ENCODE measurements around the gene RAB9B. TPM values are rescaled to one million over a fixed set of nuclear protein-coding genes. Genes with fewer than 3 reads are reported as not detected.
"Not testable (repeated sequence)": the region's sequence is repeated elsewhere in the genome, so short reads cannot be mapped to it uniquely, and the experiment has no call there.

RAB9B gene
- polyA plus RNA-seq, 2 donors = 0.45 to 1.0 TPM

DNA sequence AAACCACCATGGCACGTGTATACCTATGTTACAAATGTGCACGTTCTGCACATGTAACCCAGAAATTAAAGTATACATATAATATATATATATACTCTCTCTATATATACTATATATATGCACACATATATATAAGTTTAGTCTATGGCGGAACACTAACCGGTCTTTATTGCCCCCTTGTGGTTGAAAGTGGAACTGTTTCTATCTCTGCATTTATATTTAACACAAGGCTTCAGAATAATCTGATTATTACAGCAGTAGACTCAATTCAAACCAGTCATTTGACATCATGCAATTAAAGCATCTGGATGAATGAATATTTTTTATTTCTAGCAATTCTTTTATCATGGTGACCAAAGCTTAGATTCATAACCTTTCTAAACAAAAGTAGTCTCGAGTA, 14.6 kb downstream of the RAB9B start:
- no peaks in the 10 kb centered on the region for H3K4me1 ChIP-seq (ENCODE audit: control insufficient read depth in 2 of 2, insufficient read depth in 2 of 2, low read length in 1 of 2)
- H3K27me3 ChIP-seq (ENCODE audit: control insufficient read depth in 1 of 2, insufficient read depth in 2 of 2, low read length in 2 of 2) = no peaks in the 10 kb centered on the region
- no peaks in the 10 kb centered on the region for H3K36me3 ChIP-seq (ENCODE audit: control insufficient read depth in 2 of 2, insufficient read depth in 2 of 2, low read length in 1 of 2)
- 18 to 19% methylated on average over 5 of the region's 5 CpGs for WGBS, 2 donors
- H3K9me3 ChIP-seq (ENCODE audit: control insufficient read depth in 2 of 2, insufficient read depth in 1 of 2, low read depth in 1 of 2, low read length in 1 of 2) = no peaks in the 10 kb centered on the region
- H3K4me3 ChIP-seq (ENCODE audit: low read depth in 1 of 2, low read length in 2 of 2) = no peak overlapping the region
- H3K27ac ChIP-seq (ENCODE audit: low read depth in 2 of 2, low read length in 1 of 2) = no peak overlapping the region

GRCh38 chrX:103817101-103817500, 15.0 kb downstream of the RAB9B start:
- not testable (repeated sequence) for H3K27ac ChIP-seq (ENCODE audit: low read depth in 2 of 2, low read length in 1 of 2); H3K27me3 ChIP-seq (ENCODE audit: control insufficient read depth in 1 of 2, insufficient read depth in 2 of 2, low read length in 2 of 2); H3K36me3 ChIP-seq (ENCODE audit: control insufficient read depth in 2 of 2, insufficient read depth in 2 of 2, low read length in 1 of 2); H3K9me3 ChIP-seq (ENCODE audit: control insufficient read depth in 2 of 2, insufficient read depth in 1 of 2, low read depth in 1 of 2, low read length in 1 of 2); H3K4me3 ChIP-seq (ENCODE audit: low read depth in 1 of 2, low read length in 2 of 2); H3K4me1 ChIP-seq (ENCODE audit: control insufficient read depth in 2 of 2, insufficient read depth in 2 of 2, low read length in 1 of 2)
- WGBS, 2 donors = 42 to 51% methylated on average over 5 of the region's 5 CpGs

- Histone ChIP-seq H3K9me3 (ENCODE audit: control insufficient read depth in 2 of 2, insufficient read depth in 1 of 2, low read depth in 1 of 2, low read length in 1 of 2) (no peaks in the 10 kb centered on the region), H3K4me1 (ENCODE audit: control insufficient read depth in 2 of 2, insufficient read depth in 2 of 2, low read length in 1 of 2) (no peaks in the 10 kb centered on the region), H3K4me3 (ENCODE audit: low read depth in 1 of 2, low read length in 2 of 2) (no peak overlapping the region), H3K27me3 (ENCODE audit: control insufficient read depth in 1 of 2, insufficient read depth in 2 of 2, low read length in 2 of 2) (peaks cover 0 to 9% of the 10 kb centered on the region in 2 donors), H3K36me3 (ENCODE audit: control insufficient read depth in 2 of 2, insufficient read depth in 2 of 2, low read length in 1 of 2) (no peaks in the 10 kb centered on the region), H3K27ac (ENCODE audit: low read depth in 2 of 2, low read length in 1 of 2) (no peak overlapping the region)
- WGBS, 2 donors = 78 to 92% methylated on average over 3 of the region's 3 CpGs
Observed at GRCh38 chrX:103811858-103812257, 20.2 kb downstream of the RAB9B start.

- Histone ChIP-seq H3K36me3 (ENCODE audit: control insufficient read depth in 2 of 2, insufficient read depth in 2 of 2, low read length in 1 of 2) (no peaks in the 10 kb centered on the region), H3K27me3 (ENCODE audit: control insufficient read depth in 1 of 2, insufficient read depth in 2 of 2, low read length in 2 of 2) (peaks cover 0 to 7% of the 10 kb centered on the region in 2 donors), H3K4me1 (ENCODE audit: control insufficient read depth in 2 of 2, insufficient read depth in 2 of 2, low read length in 1 of 2) (no peaks in the 10 kb centered on the region), H3K27ac (ENCODE audit: low read depth in 2 of 2, low read length in 1 of 2) (no peak overlapping the region), H3K9me3 (ENCODE audit: control insufficient read depth in 2 of 2, insufficient read depth in 1 of 2, low read depth in 1 of 2, low read length in 1 of 2) (no peaks in the 10 kb centered on the region), H3K4me3 (ENCODE audit: low read depth in 1 of 2, low read length in 2 of 2) (no peak overlapping the region)
- WGBS, 2 donors = 57 to 69% methylated on average over 4 of the region's 4 CpGs
Observed at GRCh38 chrX:103806862-103807474, 25.1 kb downstream of the RAB9B start.

DNA sequence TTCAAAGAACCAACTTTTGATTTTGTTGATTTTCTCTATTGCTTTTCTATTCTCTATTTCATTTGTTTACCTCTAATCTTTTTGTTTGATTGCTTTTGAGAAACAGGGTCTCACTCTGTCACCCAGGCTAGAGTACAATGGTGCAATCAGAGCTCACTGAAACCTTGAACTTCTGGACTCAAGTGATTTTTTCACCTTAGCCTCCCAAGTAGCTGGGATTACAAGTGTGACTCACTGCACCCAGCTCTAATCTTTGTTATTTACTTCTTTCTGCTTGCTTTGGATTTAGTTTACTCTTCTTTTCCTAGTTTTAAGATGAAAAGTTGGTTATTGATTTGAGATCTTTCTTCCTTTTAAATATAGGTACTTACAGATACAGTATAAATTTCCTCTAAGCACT, 26.2 kb downstream of the RAB9B start:
- Histone ChIP-seq H3K4me1 (ENCODE audit: control insufficient read depth in 2 of 2, insufficient read depth in 2 of 2, low read length in 1 of 2) (no peaks in the 10 kb centered on the region), H3K27ac (ENCODE audit: low read depth in 2 of 2, low read length in 1 of 2) (no peak overlapping the region), H3K36me3 (ENCODE audit: control insufficient read depth in 2 of 2, insufficient read depth in 2 of 2, low read length in 1 of 2) (no peaks in the 10 kb centered on the region), H3K9me3 (ENCODE audit: control insufficient read depth in 2 of 2, insufficient read depth in 1 of 2, low read depth in 1 of 2, low read length in 1 of 2) (no peaks in the 10 kb centered on the region), H3K4me3 (ENCODE audit: low read depth in 1 of 2, low read length in 2 of 2) (no peak overlapping the region), H3K27me3 (ENCODE audit: control insufficient read depth in 1 of 2, insufficient read depth in 2 of 2, low read length in 2 of 2) (peaks cover 0 to 7% of the 10 kb centered on the region in 2 donors)

DNA sequence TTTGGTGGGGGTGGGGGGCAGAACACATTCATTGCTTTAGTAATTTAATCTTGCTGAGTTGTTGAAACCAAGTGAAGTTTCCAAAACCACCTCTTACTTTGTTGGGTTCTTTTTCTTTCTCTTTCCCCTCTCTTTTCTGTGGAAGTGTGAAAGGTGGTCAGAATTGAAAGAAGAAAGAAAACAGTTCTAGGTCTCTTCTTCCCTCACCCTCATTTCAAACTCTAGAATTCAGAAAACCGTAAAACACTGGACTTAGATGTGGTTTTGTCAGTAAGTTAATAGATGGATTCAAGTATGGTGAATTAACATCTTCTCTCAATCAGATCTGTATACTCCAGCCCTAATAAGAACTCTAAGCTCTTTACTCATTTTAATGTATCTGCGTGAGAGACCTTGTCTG, 31.7 kb downstream of the RAB9B start:
- 62 to 91% methylated on average over 2 of the region's 2 CpGs for WGBS, 2 donors
- H3K4me3 ChIP-seq (ENCODE audit: low read depth in 1 of 2, low read length in 2 of 2) = no peak overlapping the region
- no peaks in the 10 kb centered on the region for H3K36me3 ChIP-seq (ENCODE audit: control insufficient read depth in 2 of 2, insufficient read depth in 2 of 2, low read length in 1 of 2)
- H3K4me1 ChIP-seq (ENCODE audit: control insufficient read depth in 2 of 2, insufficient read depth in 2 of 2, low read length in 1 of 2) = no peaks in the 10 kb centered on the region
- peaks cover 0 to 2% of the 10 kb centered on the region in 2 donors for H3K27me3 ChIP-seq (ENCODE audit: control insufficient read depth in 1 of 2, insufficient read depth in 2 of 2, low read length in 2 of 2)
- H3K9me3 ChIP-seq (ENCODE audit: control insufficient read depth in 2 of 2, insufficient read depth in 1 of 2, low read depth in 1 of 2, low read length in 1 of 2) = no peaks in the 10 kb centered on the region
- no peak overlapping the region for H3K27ac ChIP-seq (ENCODE audit: low read depth in 2 of 2, low read length in 1 of 2)

DNA sequence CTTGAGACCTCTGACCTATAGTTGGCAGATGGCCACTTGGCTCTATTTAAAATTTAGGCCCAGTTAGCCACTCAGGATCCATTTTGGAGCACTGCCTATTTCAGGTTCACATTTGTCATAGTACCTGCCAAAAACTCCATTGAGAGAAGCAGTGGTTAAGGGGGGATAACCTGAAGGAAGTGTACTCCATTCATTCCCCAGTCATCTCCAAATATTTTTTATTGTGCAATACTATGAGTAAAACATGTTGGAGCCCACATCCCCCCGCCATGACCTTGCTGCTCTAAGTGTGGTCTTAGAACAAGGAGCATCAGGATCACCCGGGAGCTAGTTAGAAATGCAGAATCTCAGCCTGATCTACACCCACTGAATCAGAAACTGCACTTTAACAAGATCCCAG, 34.4 kb downstream of the RAB9B start:
- Histone ChIP-seq H3K4me1 (ENCODE audit: control insufficient read depth in 2 of 2, insufficient read depth in 2 of 2, low read length in 1 of 2) (no peaks in the 10 kb centered on the region), H3K27me3 (ENCODE audit: control insufficient read depth in 1 of 2, insufficient read depth in 2 of 2, low read length in 2 of 2) (peaks cover 0 to 2% of the 10 kb centered on the region in 2 donors), H3K4me3 (ENCODE audit: low read depth in 1 of 2, low read length in 2 of 2) (no peak overlapping the region), H3K27ac (ENCODE audit: low read depth in 2 of 2, low read length in 1 of 2) (no peak overlapping the region), H3K36me3 (ENCODE audit: control insufficient read depth in 2 of 2, insufficient read depth in 2 of 2, low read length in 1 of 2) (no peaks in the 10 kb centered on the region), H3K9me3 (ENCODE audit: control insufficient read depth in 2 of 2, insufficient read depth in 1 of 2, low read depth in 1 of 2, low read length in 1 of 2) (no peaks in the 10 kb centered on the region)
- 79 to 80% methylated on average over 2 of the region's 2 CpGs for WGBS, 2 donors

GRCh38 chrX:103794119-103794518, 37.9 kb downstream of the RAB9B start:
- no peaks in the 10 kb centered on the region for H3K9me3 ChIP-seq (ENCODE audit: control insufficient read depth in 2 of 2, insufficient read depth in 1 of 2, low read depth in 1 of 2, low read length in 1 of 2)
- no peaks in the 10 kb centered on the region for H3K4me1 ChIP-seq (ENCODE audit: control insufficient read depth in 2 of 2, insufficient read depth in 2 of 2, low read length in 1 of 2)
- H3K27me3 ChIP-seq (ENCODE audit: control insufficient read depth in 1 of 2, insufficient read depth in 2 of 2, low read length in 2 of 2) = peaks cover 0 to 2% of the 10 kb centered on the region in 2 donors
- no peak overlapping the region for H3K27ac ChIP-seq (ENCODE audit: low read depth in 2 of 2, low read length in 1 of 2)
- H3K4me3 ChIP-seq (ENCODE audit: low read depth in 1 of 2, low read length in 2 of 2) = no peak overlapping the region
- WGBS, 2 donors = 59 to 73% methylated on average over 4 of the region's 4 CpGs
- no peaks in the 10 kb centered on the region for H3K36me3 ChIP-seq (ENCODE audit: control insufficient read depth in 2 of 2, insufficient read depth in 2 of 2, low read length in 1 of 2)

DNA sequence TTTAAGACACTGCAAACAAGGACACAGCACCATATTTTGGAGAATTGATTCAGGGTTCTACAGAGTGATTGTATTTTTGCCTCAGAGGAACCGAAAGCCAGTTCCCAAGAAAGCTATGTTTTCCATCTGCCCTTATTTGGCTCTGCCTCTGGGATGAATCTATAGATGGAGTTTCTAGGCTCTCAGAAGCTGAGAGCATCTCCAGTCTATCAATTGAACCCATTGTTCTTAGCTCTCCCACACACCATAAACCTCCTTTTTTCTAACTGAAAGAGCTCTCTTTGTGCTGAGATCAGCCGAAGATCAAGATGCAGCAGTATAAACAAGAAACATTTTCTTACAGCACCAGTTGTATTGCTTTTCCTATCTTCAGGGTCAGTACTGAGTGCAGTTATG, 38.5 kb downstream of the RAB9B start:
- Histone ChIP-seq H3K36me3 (ENCODE audit: control insufficient read depth in 2 of 2, insufficient read depth in 2 of 2, low read length in 1 of 2) (no peaks in the 10 kb centered on the region), H3K4me1 (ENCODE audit: control insufficient read depth in 2 of 2, insufficient read depth in 2 of 2, low read length in 1 of 2) (no peaks in the 10 kb centered on the region), H3K27ac (ENCODE audit: low read depth in 2 of 2, low read length in 1 of 2) (no peak overlapping the region), H3K9me3 (ENCODE audit: control insufficient read depth in 2 of 2, insufficient read depth in 1 of 2, low read depth in 1 of 2, low read length in 1 of 2) (no peaks in the 10 kb centered on the region), H3K27me3 (ENCODE audit: control insufficient read depth in 1 of 2, insufficient read depth in 2 of 2, low read length in 2 of 2) (peaks cover 0 to 3% of the 10 kb centered on the region in 2 donors), H3K4me3 (ENCODE audit: low read depth in 1 of 2, low read length in 2 of 2) (no peak overlapping the region)
- WGBS, 2 donors = 47 to 58% methylated on average over 2 of the region's 2 CpGs

DNA sequence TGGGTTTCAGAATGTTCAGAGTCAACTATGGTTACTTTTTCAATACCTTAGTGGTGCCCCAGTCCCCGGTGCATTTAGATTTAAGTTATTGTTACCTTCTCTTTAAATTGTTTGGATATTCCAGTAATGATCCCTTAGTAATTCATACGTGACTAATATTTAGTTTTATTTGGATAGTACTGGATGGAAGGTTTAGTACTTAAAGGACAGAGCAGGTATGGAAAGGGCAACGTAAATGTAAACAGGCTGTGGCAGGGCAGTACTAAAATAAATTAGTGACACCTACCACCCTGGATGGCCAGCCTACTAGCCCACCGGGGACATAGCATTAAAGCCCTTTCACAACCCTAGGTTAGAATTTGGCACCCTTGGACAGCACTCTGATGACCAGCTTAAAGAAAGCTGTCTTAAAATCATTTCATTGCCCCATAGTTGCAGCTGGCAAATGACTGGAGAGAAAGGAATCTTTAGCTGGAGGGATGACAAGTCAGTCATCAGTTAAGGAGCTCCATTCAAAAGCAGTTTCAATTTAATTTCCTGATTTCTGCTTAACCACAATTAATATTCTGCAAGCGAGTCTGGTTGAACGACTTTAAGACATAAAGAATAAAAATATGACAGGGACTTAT, 39.0 kb downstream of the RAB9B start:
- H3K27me3 ChIP-seq (ENCODE audit: control insufficient read depth in 1 of 2, insufficient read depth in 2 of 2, low read length in 2 of 2) = peaks cover 0 to 3% of the 10 kb centered on the region in 2 donors
- no peaks in the 10 kb centered on the region for H3K4me1 ChIP-seq (ENCODE audit: control insufficient read depth in 2 of 2, insufficient read depth in 2 of 2, low read length in 1 of 2)
- 40 to 62% methylated on average over 6 of the region's 6 CpGs for WGBS, 2 donors
- H3K27ac ChIP-seq (ENCODE audit: low read depth in 2 of 2, low read length in 1 of 2) = no peak overlapping the region
- H3K4me3 ChIP-seq (ENCODE audit: low read depth in 1 of 2, low read length in 2 of 2) = no peak overlapping the region
- H3K36me3 ChIP-seq (ENCODE audit: control insufficient read depth in 2 of 2, insufficient read depth in 2 of 2, low read length in 1 of 2) = no peaks in the 10 kb centered on the region
- H3K9me3 ChIP-seq (ENCODE audit: control insufficient read depth in 2 of 2, insufficient read depth in 1 of 2, low read depth in 1 of 2, low read length in 1 of 2) = no peaks in the 10 kb centered on the region
